Lower leg skin (tissue), 4 donors: ENCODE measurements around the gene SLC9A3. TPM values are rescaled to one million over a fixed set of nuclear protein-coding genes. Genes with fewer than 3 reads are reported as not detected.

Experiments
- DNase-seq, 2 donors: peaks; one replicate each; pipeline ENCODE4 v3.0.0-alpha.2; 2019; ENCODE audit warnings: low spot score in 2 of 2
- H3K4me3 ChIP-seq: fragments of 200-600 bp; sonication (generic); 2 replicates; pipeline ENCODE4 v1.5.1; 2017; ENCODE audit warnings: mild to moderate bottlenecking, low read depth; ENCODE audit not compliant: poor library complexity, severe bottlenecking
- POLR2A ChIP-seq, 2 donors: fragments of 450-650 bp; IDR thresholded peaks; one replicate each; pipeline ENCODE4 v1.6.1; 2016 to 2017; ENCODE audit warnings: antibody characterized with exemption in 2 of 2, mild to moderate bottlenecking in 1 of 2, moderate library complexity in 1 of 2
- WGBS, 2 donors: methylation state at CpG; one replicate each; pipeline ENCODE4 v1.1.5; 2018; 5-methylcytosine and 5-hydroxymethylcytosine counted together
- intact Hi-C: fragments of 100-400 bp; cut with DNase I; formaldehyde crosslinking; loops from one replicate; pipeline ENCODE4 v1.15.0; 2023; ENCODE audit warnings: low total_unique reads
- total RNA-seq, 4 donors: library from RNA; depleted of rRNA; stranded (reverse); fragments of >200 nt; gene quantifications; one replicate each; pipeline ENCODE4 v1.1.0, GENCODE V29; 2016
- TF ChIP-seq, protein P1 (sequence below), 3 donors: fragments of 450-650 bp; IDR thresholded peaks; one replicate each; pipeline ENCODE4 v1.5.1; 2016; ENCODE audit warnings: antibody characterized with exemption in 3 of 3, mild to moderate bottlenecking in 3 of 3, moderate library complexity in 2 of 3

The SLC9A3 gene
- total RNA-seq, 4 donors from 2014 or later, result 4.8 to 7.1 (median 5.8) TPM

GRCh38 chr5:535846-536698 is 11.8 kb upstream of the SLC9A3 start:
- DNase-seq, result no peak
- H3K4me3 ChIP-seq, result no peak overlapping the region
- 63 to 64% methylated on average over 22 to 27 of the region's 27 CpGs for WGBS, 2 donors
- no peak for TF ChIP-seq POLR2A (IDR thresholded peaks at IDR 0.05)
- TF ChIP-seq, protein P1, sequence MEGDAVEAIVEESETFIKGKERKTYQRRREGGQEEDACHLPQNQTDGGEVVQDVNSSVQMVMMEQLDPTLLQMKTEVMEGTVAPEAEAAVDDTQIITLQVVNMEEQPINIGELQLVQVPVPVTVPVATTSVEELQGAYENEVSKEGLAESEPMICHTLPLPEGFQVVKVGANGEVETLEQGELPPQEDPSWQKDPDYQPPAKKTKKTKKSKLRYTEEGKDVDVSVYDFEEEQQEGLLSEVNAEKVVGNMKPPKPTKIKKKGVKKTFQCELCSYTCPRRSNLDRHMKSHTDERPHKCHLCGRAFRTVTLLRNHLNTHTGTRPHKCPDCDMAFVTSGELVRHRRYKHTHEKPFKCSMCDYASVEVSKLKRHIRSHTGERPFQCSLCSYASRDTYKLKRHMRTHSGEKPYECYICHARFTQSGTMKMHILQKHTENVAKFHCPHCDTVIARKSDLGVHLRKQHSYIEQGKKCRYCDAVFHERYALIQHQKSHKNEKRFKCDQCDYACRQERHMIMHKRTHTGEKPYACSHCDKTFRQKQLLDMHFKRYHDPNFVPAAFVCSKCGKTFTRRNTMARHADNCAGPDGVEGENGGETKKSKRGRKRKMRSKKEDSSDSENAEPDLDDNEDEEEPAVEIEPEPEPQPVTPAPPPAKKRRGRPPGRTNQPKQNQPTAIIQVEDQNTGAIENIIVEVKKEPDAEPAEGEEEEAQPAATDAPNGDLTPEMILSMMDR (IDR thresholded peaks at IDR 0.05), result no peak
- intact Hi-C loops, result no loop called here

DNA sequence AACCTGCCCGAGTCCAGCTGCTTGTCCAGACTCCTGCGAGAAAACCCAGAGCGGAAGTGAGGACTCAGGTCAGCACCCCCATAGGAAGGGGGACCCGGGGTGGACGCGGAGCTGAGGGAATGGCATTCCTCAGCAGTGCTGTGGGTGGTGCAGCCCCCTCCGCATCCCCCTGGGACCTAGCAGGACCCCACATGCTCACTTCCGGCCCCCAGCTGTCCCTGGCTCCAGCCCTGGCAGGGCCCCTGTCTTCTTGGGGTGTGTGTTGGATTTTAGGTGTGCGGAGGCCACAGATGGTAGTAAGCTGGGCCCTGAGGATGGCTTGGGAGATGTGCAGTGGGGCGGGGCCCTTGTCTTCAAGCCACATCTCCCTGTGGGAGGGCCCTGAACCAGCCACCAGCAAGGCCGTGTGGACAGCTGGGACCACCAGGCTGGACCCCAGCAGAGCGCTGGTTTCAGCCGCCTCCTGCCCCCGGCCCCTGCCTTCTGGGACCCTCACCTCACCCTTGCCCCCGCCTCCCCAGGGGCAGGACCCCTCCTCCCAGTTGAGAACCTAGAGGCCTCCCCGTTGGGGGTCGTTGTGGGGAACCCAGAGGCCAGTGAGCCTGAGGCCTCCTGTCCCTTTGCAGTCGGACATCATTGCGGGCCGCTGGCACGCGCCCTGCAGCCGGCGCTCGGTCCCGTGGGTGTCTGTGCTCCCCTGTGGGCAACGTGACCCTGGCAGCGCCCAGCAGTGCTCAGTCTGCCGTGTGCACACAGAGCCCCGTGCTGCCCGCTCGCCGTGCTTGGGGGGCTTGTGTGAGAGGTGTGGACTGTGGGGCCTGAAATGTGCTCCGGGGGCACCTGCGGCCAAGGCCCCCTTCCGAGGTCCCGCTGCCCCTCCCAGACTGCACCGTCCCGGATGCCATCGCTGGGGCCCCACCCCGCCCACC is 10.8 kb upstream of the SLC9A3 start:
- intact Hi-C loops, result no loop called here
- 78 to 88% methylated on average over 10 to 36 of the region's 41 CpGs for WGBS, 2 donors
- no peak overlapping the region for H3K4me3 ChIP-seq
- no peak for TF ChIP-seq POLR2A (IDR thresholded peaks at IDR 0.05)
- TF ChIP-seq, protein P1 (IDR thresholded peaks at IDR 0.05), result no peak
- DNase-seq, result no peak

- intact Hi-C loops, result no loop called here
- no peak overlapping the region for H3K4me3 ChIP-seq
- DNase-seq, result no peak
- WGBS, 2 donors, result 73 to 80% methylated on average over 31 to 36 of the region's 36 CpGs
- TF ChIP-seq, protein P1 (IDR thresholded peaks at IDR 0.05), result no peak
- TF ChIP-seq POLR2A (IDR thresholded peaks at IDR 0.05), result no peak
Measured at GRCh38 chr5:533955-534742, 9.9 kb upstream of the SLC9A3 start.

DNA sequence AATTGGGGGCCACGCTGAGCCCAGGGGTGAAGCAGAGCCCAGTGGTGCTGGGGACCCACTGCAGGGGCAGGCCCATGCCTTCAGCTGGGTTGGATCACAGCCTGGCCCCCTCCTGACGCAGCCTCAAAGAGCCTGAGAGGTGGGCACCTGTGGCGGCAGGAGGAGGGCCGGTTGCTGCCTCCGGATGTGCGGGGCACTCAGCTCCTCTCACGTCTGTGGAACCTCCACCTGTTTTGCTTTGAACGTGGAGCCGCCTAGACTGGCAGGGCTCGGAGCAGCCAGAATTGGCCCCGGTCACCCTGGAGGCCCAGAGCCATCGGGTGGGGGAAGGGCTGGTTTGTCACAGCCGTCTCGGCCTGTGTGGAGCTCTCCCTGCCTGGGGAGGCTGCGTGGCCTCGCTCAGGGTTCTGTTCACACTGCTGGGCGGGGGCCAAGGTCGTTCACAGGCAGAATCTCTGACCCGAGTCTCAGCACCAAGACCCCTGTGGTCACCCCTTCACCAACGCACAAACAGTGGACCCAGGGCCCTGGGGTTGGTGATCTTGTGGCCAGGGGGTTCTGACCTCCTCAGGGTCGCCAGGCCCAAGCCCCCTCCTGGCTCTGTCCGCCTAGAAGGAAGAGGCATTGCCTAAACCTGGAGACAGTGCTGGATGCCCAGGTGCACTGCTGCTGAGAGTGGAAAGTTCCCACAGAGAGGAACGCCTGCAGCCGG is 9.2 kb upstream of the SLC9A3 start:
- no peak for TF ChIP-seq POLR2A (IDR thresholded peaks at IDR 0.05)
- TF ChIP-seq, protein P1 (IDR thresholded peaks at IDR 0.05), result no peak
- intact Hi-C loops, result no loop called here
- 68 to 70% methylated on average over 22 to 23 of the region's 24 CpGs for WGBS, 2 donors
- no peak for DNase-seq
- no peak overlapping the region for H3K4me3 ChIP-seq
